Islet precursor cell (in vitro differentiated cells): Measurements from ENCODE around the gene OOSP4A.
"Not testable (repeated sequence)": the region's sequence is repeated elsewhere in the genome, so short reads cannot be mapped to it uniquely, and the experiment has no call there.

ENCODE experiments used
- DNase-seq: peaks from one replicate; pipeline ENCODE4 v3.0.0-alpha.2; 2018

The OOSP4A gene

DNA sequence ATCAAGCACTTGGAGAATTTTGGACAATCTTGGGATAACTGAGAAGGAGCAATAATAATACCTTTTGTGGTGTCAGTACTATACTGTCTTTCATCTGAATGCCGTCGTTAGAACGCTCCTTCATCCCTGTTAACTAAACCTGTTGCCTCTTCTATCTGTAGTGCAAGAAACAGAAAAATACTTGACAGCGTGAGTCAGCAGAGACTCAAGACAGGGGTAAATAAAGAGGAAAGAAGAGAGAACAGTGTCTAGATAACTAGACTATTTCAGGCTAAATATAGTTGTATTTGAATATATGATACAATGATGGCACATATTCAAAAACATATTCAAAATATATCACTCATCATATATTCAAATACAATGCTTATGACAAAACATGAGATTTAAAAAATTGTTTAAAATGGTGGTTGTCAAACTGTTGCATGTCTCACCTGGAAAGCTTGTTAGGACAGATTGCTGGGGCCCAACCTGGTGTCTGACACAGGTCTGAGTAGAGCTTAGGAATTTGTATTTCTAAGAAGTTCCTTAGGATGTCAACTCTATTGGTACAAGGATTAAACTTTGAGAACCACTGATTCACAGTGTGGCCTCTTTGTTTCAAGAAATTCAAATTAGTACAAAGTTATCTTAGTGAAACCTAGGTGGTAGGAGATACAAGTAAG, 17.4 kb downstream of the OOSP4A start:
- DNase-seq = no peak

- DNase-seq = not testable (repeated sequence)
Measured at GRCh38 chr11:59982037-59982436, 18.2 kb downstream of the OOSP4A start.

- DNase-seq = no peak
Measured at GRCh38 chr11:59983212-59983611, 19.4 kb downstream of the OOSP4A start.

DNA sequence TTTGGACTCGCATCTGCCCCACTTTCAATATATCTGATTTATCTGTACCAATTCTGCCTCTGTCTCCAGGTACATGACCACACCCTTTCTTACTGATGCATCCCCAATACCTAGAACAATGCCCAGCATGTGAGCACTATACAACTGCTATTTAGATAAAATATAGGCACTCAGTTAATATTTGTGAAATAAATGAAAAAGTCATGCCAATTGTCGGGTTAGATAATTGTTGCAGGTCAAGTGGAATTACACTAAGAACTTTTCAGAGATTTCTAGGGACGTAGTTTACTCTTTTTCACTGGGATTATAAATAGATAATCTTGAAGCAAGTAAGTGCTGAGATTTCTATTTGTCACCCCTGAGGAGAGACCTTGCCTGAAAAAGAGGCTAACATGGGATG, 20.5 kb downstream of the OOSP4A start:
- DNase-seq = no peak

GRCh38 chr11:59990421-59990820, 26.6 kb downstream of the OOSP4A start:
- no peak for DNase-seq

- DNase-seq = no peak
Measured at GRCh38 chr11:59992425-59992824, 28.6 kb downstream of the OOSP4A start.

GRCh38 chr11:59997800-59998199, 34.0 kb downstream of the OOSP4A start:
- DNase-seq = no peak

DNA sequence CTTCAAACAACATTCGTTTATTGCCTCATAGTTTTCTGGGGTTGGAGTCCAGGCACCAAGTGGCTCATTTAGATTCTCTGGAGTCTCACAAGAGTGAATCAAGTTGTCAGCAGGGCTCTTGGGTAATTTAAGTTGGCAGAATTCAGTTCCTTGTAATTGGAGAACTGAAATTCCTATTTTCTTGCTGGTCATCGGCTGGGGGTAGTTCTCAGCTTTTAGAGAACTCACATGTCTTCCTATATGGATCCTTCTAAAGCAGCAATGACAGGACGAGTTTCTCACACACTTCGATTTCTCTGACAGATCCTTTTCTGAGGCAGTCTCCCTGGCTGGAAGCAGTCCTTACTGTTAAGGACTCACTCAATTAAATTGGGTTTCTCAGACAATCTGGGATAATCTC, 35.9 kb downstream of the OOSP4A start:
- DNase-seq = no peak

- DNase-seq = no peak
Measured at GRCh38 chr11:60003729-60004128, 39.9 kb downstream of the OOSP4A start.

GRCh38 chr11:60005360-60005759, 41.5 kb downstream of the OOSP4A start:
- DNase-seq = no peak

DNA sequence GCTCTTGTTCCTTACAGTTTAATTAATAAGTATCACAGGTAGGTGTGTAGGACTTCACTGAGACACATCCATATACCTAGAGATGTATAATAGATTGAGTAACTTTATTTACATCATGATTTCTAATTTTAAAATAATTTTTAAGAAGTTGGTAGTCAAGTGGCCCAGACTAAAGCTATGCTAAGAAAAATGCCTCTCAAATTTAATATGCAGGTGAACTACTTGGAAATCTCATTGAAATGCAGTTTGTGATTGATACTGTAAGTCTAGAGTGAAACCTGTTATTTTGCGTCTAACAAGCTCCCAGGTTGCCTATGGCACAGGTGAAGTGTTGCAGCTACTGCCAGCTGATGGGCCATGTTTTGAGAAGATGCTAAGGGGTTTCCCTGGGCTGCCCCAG, 53.0 kb downstream of the OOSP4A start, which contains the start of gene OOSP4B:
Gene OOSP4B, plus strand, starts transcription at position 301 of the 400 bp plus-strand sequence.
- DNase-seq = no peak

DNA sequence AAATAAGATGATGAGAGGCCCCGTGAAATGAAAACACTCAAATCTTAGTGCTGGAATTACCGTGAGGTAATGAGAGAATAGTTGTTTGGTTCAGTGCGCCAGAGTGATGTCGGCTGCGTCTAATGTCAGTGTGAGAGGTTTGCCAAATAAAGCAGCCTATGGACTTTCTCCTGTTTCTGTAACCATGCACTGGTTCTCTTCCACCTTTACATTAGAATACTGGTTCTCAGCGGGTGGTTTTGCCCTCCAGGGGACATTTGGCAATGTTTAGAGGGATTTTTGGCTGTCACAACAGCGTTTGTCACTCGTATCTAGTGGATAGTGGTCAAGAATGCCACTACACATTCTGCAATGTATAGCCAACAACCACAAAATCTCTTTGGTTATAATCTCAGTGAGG, 54.2 kb downstream of the OOSP4A start:
- DNase-seq = no peak
